CD4-positive, alpha-beta memory T cell (primary cell): ENCODE results near the gene BAMBI. TPM values are rescaled to one million over a fixed set of nuclear protein-coding genes. Genes with fewer than 3 reads are reported as not detected.
A peak's percentile ranks its signal among the peaks of the same experiment; 100 is the strongest.

Source experiments
- CTCF ChIA-PET: fragments of 350-600 bp; sonication (Branson Sonifier 250); formaldehyde crosslinking; loops from one replicate; lab custom pipeline; 2021; ENCODE audit warnings: inconsistent platforms; ENCODE audit not compliant: partially characterized antibody; lab: Charles Lee
- POLR2A ChIA-PET: fragments of 350-600 bp; sonication (Branson Sonifier 250); formaldehyde crosslinking; loops from one replicate; lab custom pipeline; 2021; ENCODE audit not compliant: partially characterized antibody; lab: Charles Lee
- DNase-seq, 5 donors: peaks; one replicate each; pipeline versions ENCODE4 v3.0.0 to v3.0.0-alpha.2; 2020 to 2022; ENCODE audit warnings: mixed read lengths in 1 of 5
- H3K27ac ChIP-seq: one replicate; pipeline ENCODE4 v1.7.0; 2013; ENCODE audit warnings: low read depth, low read length
- H3K27me3 ChIP-seq: 2 replicates; pipeline ENCODE4 v1.7.0; 2013; ENCODE audit warnings: mild to moderate bottlenecking, low read length, moderate library complexity; ENCODE audit not compliant: insufficient read depth
- H3K36me3 ChIP-seq: 2 replicates; pipeline ENCODE4 v1.7.0; 2013; ENCODE audit warnings: mild to moderate bottlenecking, low read length, moderate library complexity; ENCODE audit not compliant: insufficient read depth
- H3K4me1 ChIP-seq: 2 replicates; pipeline ENCODE4 v1.7.0; 2013; ENCODE audit warnings: mild to moderate bottlenecking, low read length, moderate library complexity; ENCODE audit not compliant: insufficient read depth
- H3K4me3 ChIP-seq, 2 donors: one replicate each; pipeline ENCODE4 v1.7.0; 2013; ENCODE audit warnings: low read length in 2 of 2, mild to moderate bottlenecking in 1 of 2
- H3K9me3 ChIP-seq, 2 donors: one replicate each; pipeline ENCODE4 v1.7.0; 2013; ENCODE audit warnings: low read length in 2 of 2, control low read depth in 1 of 2; ENCODE audit not compliant: control insufficient read depth in 1 of 2
- H3K27ac Mint-ChIP-seq, 7 donors: one replicate each; pipeline ENCODE4 v1.8.0; 2020 to 2021; ENCODE audit warnings: mixed read lengths in 7 of 7, mild to moderate bottlenecking in 6 of 7, inconsistent platforms in 3 of 7, moderate library complexity in 3 of 7
- H3K27me3 Mint-ChIP-seq, 2 donors: one replicate each; pipeline ENCODE4 v1.8.0; 2020 to 2021; ENCODE audit warnings: mixed read lengths in 2 of 2
- H3K36me3 Mint-ChIP-seq, 2 donors: one replicate each; pipeline ENCODE4 v1.8.0; 2020 to 2021; ENCODE audit warnings: mixed read lengths in 2 of 2, inconsistent platforms in 1 of 2, mild to moderate bottlenecking in 1 of 2
- H3K4me1 Mint-ChIP-seq, 4 donors: one replicate each; pipeline ENCODE4 v1.8.0; 2020 to 2021; ENCODE audit warnings: mixed read lengths in 4 of 4, mild to moderate bottlenecking in 1 of 4
- H3K4me3 Mint-ChIP-seq, 8 donors: one replicate each; pipeline ENCODE4 v1.8.0; 2020 to 2021; ENCODE audit warnings: mixed read lengths in 8 of 8, mild to moderate bottlenecking in 7 of 8, moderate library complexity in 6 of 8, inconsistent platforms in 3 of 8
- H3K9me3 Mint-ChIP-seq, 8 donors: one replicate each; pipeline ENCODE4 v1.8.0; 2020 to 2021; ENCODE audit warnings: mixed read lengths in 8 of 8, mild to moderate bottlenecking in 5 of 8, inconsistent platforms in 3 of 8, moderate library complexity in 1 of 8
- intact Hi-C: fragments of 100-400 bp; cut with micrococcal nuclease; formaldehyde crosslinking; loops from one replicate; pipeline ENCODE4 v1.15.1; 2023
- polyA plus RNA-seq, 2 donors: library from polyadenylated mRNA; unstranded; fragments of 300-500 nt; fragmentation: Illumina TruSeq; gene quantifications; one replicate each; pipeline ENCODE4 v1.2.3, GENCODE V29; 2021
- total RNA-seq, 2 experiments: library from RNA; stranded (reverse); gene quantifications; one replicate each; pipeline ENCODE4 v1.2.3, GENCODE V29; 2021

The BAMBI gene
- total and polyA plus RNA-seq, 4 experiments from 2014 or later = 0.29 to 0.76 TPM; not detected in 2

GRCh38 chr10:28676326-28676967 is 874 bp upstream of the BAMBI start:
- H3K4me3 ChIP-seq = peak overlapping the region in 1 of 2 donors; percentile 44
- H3K36me3 Mint-ChIP-seq = no peaks in the 10 kb centered on the region
- intact Hi-C loops = loop anchor here (5.0 kb wide), 3 partner anchors 144 to 626 kb away; partner anchors contain the start of gene WAC
- no peaks in the 10 kb centered on the region for H3K36me3 ChIP-seq
- peak overlapping the region in 3 of 7 donors; percentile 2 to 66 (median 48) for H3K27ac Mint-ChIP-seq
- H3K4me1 ChIP-seq = peaks cover 26% of the 10 kb centered on the region
- peaks cover 34% of the 10 kb centered on the region for H3K27me3 ChIP-seq
- H3K4me3 Mint-ChIP-seq = peak overlapping the region; percentile 72 to 90 (median 81)
- H3K27ac ChIP-seq = no peak overlapping the region
- H3K27me3 Mint-ChIP-seq = peaks cover 30 to 40% of the 10 kb centered on the region in 2 donors
- DNase-seq = no peak
- ChIA-PET CTCF (interaction anchor here (1.1 to 3.1 kb wide), 2 partner anchors 12 to 26 kb away, joined by 4 to 20 read pairs; no protein-coding TSS in a partner anchor), POLR2A (no interaction called here)
- no peaks in the 10 kb centered on the region for H3K9me3 Mint-ChIP-seq
- H3K9me3 ChIP-seq = no peaks in the 10 kb centered on the region
- peaks cover 14 to 30% (median 22%) of the 10 kb centered on the region in 4 donors for H3K4me1 Mint-ChIP-seq

- no peaks in the 10 kb centered on the region for H3K9me3 ChIP-seq
- peaks cover 34% of the 10 kb centered on the region for H3K27me3 ChIP-seq
- H3K9me3 Mint-ChIP-seq = no peaks in the 10 kb centered on the region
- peaks cover 26% of the 10 kb centered on the region for H3K4me1 ChIP-seq
- H3K4me1 Mint-ChIP-seq = peaks cover 14 to 30% (median 22%) of the 10 kb centered on the region in 4 donors
- CTCF ChIA-PET = interaction anchor here (0.6 to 3.1 kb wide), 3 partner anchors 8 to 14 kb away, joined by 3 to 20 read pairs (median 3); no protein-coding TSS in a partner anchor
- no peaks in the 10 kb centered on the region for H3K36me3 ChIP-seq
- peak overlapping the region in 6 of 7 donors; percentile 9 to 71 (median 28) for H3K27ac Mint-ChIP-seq
- peaks cover 36 to 44% of the 10 kb centered on the region in 2 donors for H3K27me3 Mint-ChIP-seq
- peak overlapping the region; percentile 79 to 91 (median 82) for H3K4me3 Mint-ChIP-seq
- no peak overlapping the region for H3K27ac ChIP-seq
- DNase-seq = peak in 2 of 5 donors; percentile 22 to 25
- peak overlapping the region; percentile 7 to 49 for H3K4me3 ChIP-seq
- intact Hi-C loops = loop anchor here (5.0 kb wide), 3 partner anchors 146 to 624 kb away; partner anchors contain the start of gene WAC
- POLR2A ChIA-PET = interaction anchor here (0.6 kb wide), 1 partner anchor 146 kb away, joined by 4 read pairs; no protein-coding TSS in a partner anchor
- H3K36me3 Mint-ChIP-seq = no peaks in the 10 kb centered on the region
Observed at GRCh38 chr10:28677888-28678686, 766 bp downstream of the BAMBI start.

- H3K27ac Mint-ChIP-seq = peak overlapping the region in 3 of 7 donors; percentile 9 to 71 (median 43)
- H3K36me3 Mint-ChIP-seq = no peaks in the 10 kb centered on the region
- H3K4me1 Mint-ChIP-seq = peaks cover 14 to 30% (median 22%) of the 10 kb centered on the region in 4 donors
- peaks cover 34% of the 10 kb centered on the region for H3K27me3 ChIP-seq
- no peaks in the 10 kb centered on the region for H3K9me3 Mint-ChIP-seq
- H3K4me3 Mint-ChIP-seq = peak overlapping the region; percentile 79 to 91 (median 82)
- POLR2A ChIA-PET = no interaction called here
- no peaks in the 10 kb centered on the region for H3K36me3 ChIP-seq
- CTCF ChIA-PET = interaction anchor here (1.2 kb wide), 1 partner anchor 15 kb away, joined by 3 read pairs; no protein-coding TSS in a partner anchor
- intact Hi-C loops = loop anchor here (5.0 kb wide), 3 partner anchors 147 to 623 kb away; partner anchors contain the start of gene WAC
- H3K4me3 ChIP-seq = no peak overlapping the region
- peaks cover 38 to 46% of the 10 kb centered on the region in 2 donors for H3K27me3 Mint-ChIP-seq
- no peaks in the 10 kb centered on the region for H3K9me3 ChIP-seq
- no peak overlapping the region for H3K27ac ChIP-seq
- H3K4me1 ChIP-seq = peaks cover 26% of the 10 kb centered on the region
- DNase-seq = no peak
Observed at GRCh38 chr10:28678687-28679457, 1.6 kb downstream of the BAMBI start.

- intact Hi-C loops = loop anchor here (5.0 kb wide), 3 partner anchors 147 to 623 kb away; partner anchors contain the start of gene WAC
- no peaks in the 10 kb centered on the region for H3K9me3 ChIP-seq
- Mint-ChIP-seq H3K4me1 (peaks cover 14 to 30% (median 22%) of the 10 kb centered on the region in 4 donors), H3K36me3 (no peaks in the 10 kb centered on the region), H3K27ac (peak overlapping the region in 1 of 7 donors; percentile 9), H3K9me3 (no peaks in the 10 kb centered on the region), H3K27me3 (peaks cover 38 to 46% of the 10 kb centered on the region in 2 donors), H3K4me3 (peak overlapping the region in 5 of 8 donors; percentile 17 to 91 (median 38))
- CTCF ChIA-PET = interaction anchor here (2.0 kb wide), 1 partner anchor 15 kb away, joined by 5 read pairs; no protein-coding TSS in a partner anchor
- no peak for DNase-seq
- H3K27ac ChIP-seq = no peak overlapping the region
- POLR2A ChIA-PET = interaction anchor here (0.7 kb wide), 1 partner anchor 298 kb away, joined by 3 read pairs; no protein-coding TSS in a partner anchor
- H3K36me3 ChIP-seq = no peaks in the 10 kb centered on the region
- H3K4me1 ChIP-seq = peaks cover 26% of the 10 kb centered on the region
- peaks cover 34% of the 10 kb centered on the region for H3K27me3 ChIP-seq
- no peak overlapping the region for H3K4me3 ChIP-seq
Observed at GRCh38 chr10:28679581-28680357, 2.4 kb downstream of the BAMBI start.

GRCh38 chr10:28680358-28680752 is 3.0 kb downstream of the BAMBI start:
- ChIA-PET POLR2A (interaction anchor here (0.6 kb wide), 1 partner anchor 352 kb away, joined by 3 read pairs; no protein-coding TSS in a partner anchor), CTCF (interaction anchor here (2.0 kb wide), 1 partner anchor 16 kb away, joined by 5 read pairs; no protein-coding TSS in a partner anchor)
- intact Hi-C loops = no loop called here
- DNase-seq = no peak
- H3K27me3 Mint-ChIP-seq = peaks cover 41 to 47% of the 10 kb centered on the region in 2 donors
- no peaks in the 10 kb centered on the region for H3K9me3 Mint-ChIP-seq
- no peaks in the 10 kb centered on the region for H3K9me3 ChIP-seq
- peak overlapping the region in 4 of 8 donors; percentile 17 to 91 (median 37) for H3K4me3 Mint-ChIP-seq
- peaks cover 26% of the 10 kb centered on the region for H3K4me1 ChIP-seq
- H3K27me3 ChIP-seq = peaks cover 34% of the 10 kb centered on the region
- no peak overlapping the region for H3K4me3 ChIP-seq
- no peak overlapping the region for H3K27ac Mint-ChIP-seq
- no peaks in the 10 kb centered on the region for H3K36me3 ChIP-seq
- H3K27ac ChIP-seq = no peak overlapping the region
- H3K36me3 Mint-ChIP-seq = no peaks in the 10 kb centered on the region
- H3K4me1 Mint-ChIP-seq = peaks cover 14 to 30% (median 22%) of the 10 kb centered on the region in 4 donors
